DOHH2 (cell line): Measurements from ENCODE around the gene NLK.

Source experiments
- H3F3A ChIP-seq: fragments of 200-600 bp; sonication (generic), shearing (Covaris generic); 2 replicates; pipeline ENCODE4 v1.6.0; 2016; ENCODE audit warnings: antibody characterized with exemption, mild to moderate bottlenecking; ENCODE audit not compliant: control insufficient read depth, insufficient read depth
- H3K27ac ChIP-seq: fragments of 200-600 bp; sonication (generic); 2 replicates; pipeline ENCODE4 v1.5.1; 2014; ENCODE audit warnings: low read depth, mild to moderate bottlenecking, low read length, moderate library complexity
- H3K27me3 ChIP-seq: fragments of 200-600 bp; sonication (generic); 2 replicates; pipeline ENCODE4 v1.6.1; 2014; ENCODE audit warnings: mild to moderate bottlenecking, low read length, mixed read lengths; ENCODE audit not compliant: control insufficient read depth
- H3K36me3 ChIP-seq: fragments of 200-600 bp; sonication (generic); 2 replicates; pipeline ENCODE4 v1.6.1; 2014; ENCODE audit warnings: mild to moderate bottlenecking, low read length, moderate library complexity, mixed read lengths; ENCODE audit not compliant: control insufficient read depth
- H3K4me1 ChIP-seq: fragments of 200-600 bp; sonication (generic); 2 replicates; pipeline ENCODE4 v1.6.1; 2014; ENCODE audit warnings: mild to moderate bottlenecking, low read length, mixed read lengths; ENCODE audit not compliant: control insufficient read depth
- H3K4me2 ChIP-seq: fragments of 200-600 bp; sonication (generic); 2 replicates; pipeline ENCODE4 v1.6.0; 2014; ENCODE audit warnings: mild to moderate bottlenecking, low read length, moderate library complexity
- H3K4me3 ChIP-seq: fragments of 200-600 bp; sonication (generic); 2 replicates; pipeline ENCODE4 v1.5.1; 2014; ENCODE audit warnings: mild to moderate bottlenecking, low read length, mixed read lengths
- H3K79me2 ChIP-seq: fragments of 200-600 bp; sonication (generic); 2 replicates; pipeline ENCODE4 v1.6.1; 2014; ENCODE audit warnings: mild to moderate bottlenecking, low read length, mixed read lengths; ENCODE audit not compliant: control insufficient read depth
- H3K9me2 ChIP-seq: fragments of 200-600 bp; sonication (generic); replicated peaks from 2 replicates; pipeline ENCODE4 v1.6.1; 2014; ENCODE audit warnings: mild to moderate bottlenecking, low read length, mixed read lengths; ENCODE audit not compliant: control insufficient read depth
- H3K9me3 ChIP-seq: fragments of 200-600 bp; sonication (generic); 2 replicates; pipeline ENCODE4 v1.6.1; 2014; ENCODE audit warnings: antibody characterized with exemption, low read length, mixed read lengths; ENCODE audit not compliant: control insufficient read depth, insufficient read depth
- H4K20me1 ChIP-seq: fragments of 200-600 bp; sonication (generic); 2 replicates; pipeline ENCODE4 v1.6.0; 2014; ENCODE audit warnings: low read depth, mild to moderate bottlenecking, antibody characterized with exemption, low read length, moderate library complexity; ENCODE audit not compliant: control insufficient read depth, insufficient read depth
- CTCF ChIP-seq: fragments of 200-600 bp; sonication (generic); IDR thresholded peaks from one replicate; pipeline ENCODE4 v1.5.1; 2014; ENCODE audit warnings: antibody characterized with exemption, mild to moderate bottlenecking, low read depth, low read length; ENCODE audit not compliant: poor library complexity, severe bottlenecking
- EZH2phosphoT487 ChIP-seq: fragments of 200-600 bp; sonication (generic); IDR thresholded peaks from 2 replicates; pipeline ENCODE4 v1.6.1; 2017; ENCODE audit warnings: borderline replicate concordance, mild to moderate bottlenecking, antibody characterized with exemption, low read length, moderate library complexity, mixed read lengths

Gene NLK

GRCh38 chr17:28130472-28130871 is 88.0 kb downstream of the NLK start:
- Histone ChIP-seq H3K27ac (no peak overlapping the region), H3K4me3 (no peak overlapping the region), H3K4me1 (no peaks in the 10 kb centered on the region), H3K4me2 (no peak overlapping the region), H3K36me3 (peaks cover 15% of the 10 kb centered on the region), H3K9me2 (no peaks in the 10 kb centered on the region), H3K9me3 (no peaks in the 10 kb centered on the region), H3K27me3 (no peaks in the 10 kb centered on the region), H3K79me2 (no peaks in the 10 kb centered on the region), H4K20me1 (no peaks in the 10 kb centered on the region), H3F3A (no peaks in the 10 kb centered on the region)
- no peak for TF ChIP-seq CTCF
- no peak for TF ChIP-seq EZH2phosphoT487

GRCh38 chr17:28131599-28131998 is 89.1 kb downstream of the NLK start:
- no peak overlapping the region for H3K27ac ChIP-seq
- no peak overlapping the region for H3K4me2 ChIP-seq

GRCh38 chr17:28133562-28133970 is 91.1 kb downstream of the NLK start:
- Histone ChIP-seq H3K27ac (no peak overlapping the region), H3K36me3 (peaks cover 15% of the 10 kb centered on the region), H4K20me1 (no peaks in the 10 kb centered on the region), H3K79me2 (no peaks in the 10 kb centered on the region), H3K27me3 (no peaks in the 10 kb centered on the region), H3K4me2 (no peak overlapping the region), H3K9me2 (no peaks in the 10 kb centered on the region), H3K4me1 (no peaks in the 10 kb centered on the region), H3F3A (no peaks in the 10 kb centered on the region), H3K4me3 (no peak overlapping the region), H3K9me3 (no peaks in the 10 kb centered on the region)
- TF ChIP-seq CTCF (no peak), EZH2phosphoT487 (no peak)

More at GRCh38 chr17:28131599-28131998, 89.1 kb downstream of the NLK start:
- H4K20me1 ChIP-seq = no peaks in the 10 kb centered on the region
- no peaks in the 10 kb centered on the region for H3K9me2 ChIP-seq
- no peaks in the 10 kb centered on the region for H3K79me2 ChIP-seq
- H3K9me3 ChIP-seq = no peaks in the 10 kb centered on the region
- H3K4me1 ChIP-seq = no peaks in the 10 kb centered on the region
- H3K27me3 ChIP-seq = no peaks in the 10 kb centered on the region
- TF ChIP-seq EZH2phosphoT487 = no peak
- TF ChIP-seq CTCF = no peak
- H3K4me3 ChIP-seq = no peak overlapping the region
- H3F3A ChIP-seq = no peaks in the 10 kb centered on the region
- peaks cover 15% of the 10 kb centered on the region for H3K36me3 ChIP-seq

- no peak overlapping the region for H3K4me3 ChIP-seq
- TF ChIP-seq EZH2phosphoT487 (no peak), CTCF (no peak)
- no peaks in the 10 kb centered on the region for H3K9me3 ChIP-seq
Observed at GRCh38 chr17:28136923-28137322, 94.4 kb downstream of the NLK start.

More at GRCh38 chr17:28136923-28137322, 94.4 kb downstream of the NLK start:
- H3K27me3 ChIP-seq = no peaks in the 10 kb centered on the region
- H3K4me2 ChIP-seq = no peak overlapping the region
- H3K27ac ChIP-seq = no peak overlapping the region
- H3K79me2 ChIP-seq = no peaks in the 10 kb centered on the region
- no peaks in the 10 kb centered on the region for H3F3A ChIP-seq
- H3K4me1 ChIP-seq = no peaks in the 10 kb centered on the region
- no peaks in the 10 kb centered on the region for H3K9me2 ChIP-seq
- H4K20me1 ChIP-seq = no peaks in the 10 kb centered on the region
- H3K36me3 ChIP-seq = peaks cover 13% of the 10 kb centered on the region
